NCI-H2107 (cell line): ENCODE data around the gene PGBD5.

Experiments
- DNase-seq: peaks from one replicate; lab custom pipeline; 2025; lab: John Stamatoyannopoulos, UW

The PGBD5 gene

DNA sequence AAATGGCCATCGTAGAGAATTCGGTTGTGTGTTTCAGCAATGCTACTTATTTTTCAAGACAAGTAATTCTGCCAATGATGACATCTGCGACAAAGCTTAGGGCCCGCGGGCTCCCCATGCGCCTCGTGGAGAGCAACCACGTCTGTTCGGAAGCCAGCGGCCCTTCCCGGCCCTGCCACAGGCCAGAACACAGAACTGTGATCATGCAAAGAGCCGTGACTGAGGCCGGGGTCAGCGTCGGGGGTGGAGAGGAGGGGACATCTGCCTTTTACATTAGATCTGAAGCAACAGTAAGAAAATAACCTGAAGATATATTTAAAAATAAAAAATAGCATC, 103.7 kb downstream of the PGBD5 start:
- DNase-seq: no peak

DNA sequence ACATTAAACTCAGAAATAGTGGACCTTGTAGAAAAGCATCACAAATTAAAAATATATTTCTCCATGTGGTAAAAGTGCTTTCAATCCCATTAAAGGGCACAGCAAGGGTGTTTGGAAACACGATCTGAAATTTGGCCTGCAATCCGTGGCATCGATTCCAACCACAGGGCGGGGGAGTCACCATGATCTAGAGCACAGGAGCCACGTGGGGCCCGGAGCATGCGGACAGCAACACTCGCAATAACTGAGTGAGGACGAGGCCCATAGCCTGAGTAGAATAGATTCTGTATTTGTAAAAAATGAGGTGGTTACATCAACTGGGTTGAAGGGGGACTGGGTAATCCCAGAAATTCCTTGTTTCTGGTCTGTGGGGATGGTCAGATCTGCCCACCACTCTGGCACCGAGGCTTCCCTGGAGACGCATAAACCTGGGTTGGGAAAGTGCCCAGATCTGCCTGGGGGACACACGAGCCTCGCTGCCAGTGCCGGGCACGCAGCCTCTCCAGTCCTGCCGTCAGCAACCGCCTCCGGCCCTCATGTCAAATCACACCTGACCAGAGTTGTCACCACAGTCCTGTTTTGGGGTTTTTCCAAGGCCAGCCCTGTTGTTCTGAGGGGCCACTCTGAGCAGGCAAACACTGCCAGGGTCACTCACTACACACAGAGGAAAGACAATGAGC, 104.3 kb downstream of the PGBD5 start:
- DNase-seq: no peak

DNA sequence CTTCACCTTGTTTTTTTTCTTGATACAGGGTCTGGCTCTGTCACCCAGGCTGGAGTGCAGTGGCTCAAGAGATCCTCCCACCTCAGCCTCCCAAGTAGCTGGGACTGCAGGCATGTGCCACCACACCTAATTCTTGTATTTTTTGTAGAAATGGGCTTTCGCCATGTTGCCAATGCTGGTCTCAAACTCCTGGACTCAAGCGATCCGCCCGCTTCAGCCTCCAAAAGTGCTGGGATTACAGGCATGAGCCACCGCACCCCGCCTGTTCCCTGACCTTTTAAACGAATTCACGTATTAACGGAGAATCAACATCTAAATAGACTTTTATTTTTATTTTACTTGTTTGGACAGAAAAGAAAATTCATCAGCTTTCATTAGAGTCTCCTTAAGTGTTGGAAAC, 104.8 kb downstream of the PGBD5 start:
- DNase-seq: no peak

DNA sequence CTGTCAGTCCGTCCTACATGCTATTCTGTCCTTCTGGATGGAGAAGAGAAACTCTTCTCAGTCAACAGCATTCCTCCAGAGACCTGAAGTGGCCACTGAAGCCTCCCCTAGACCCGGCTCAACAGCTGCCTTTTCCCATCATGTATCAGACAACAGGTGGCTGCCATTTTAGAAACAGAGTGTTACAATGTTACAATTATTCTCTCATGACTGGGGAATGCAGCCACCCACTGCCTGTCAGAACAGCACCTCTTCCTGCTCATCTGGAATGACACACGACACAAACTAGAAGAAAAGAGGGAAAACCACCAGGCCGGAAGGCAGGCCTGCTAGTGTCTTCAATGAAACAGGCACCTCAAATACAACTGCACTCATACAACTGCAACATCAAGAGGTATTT, 105.3 kb downstream of the PGBD5 start:
- no peak for DNase-seq

DNA sequence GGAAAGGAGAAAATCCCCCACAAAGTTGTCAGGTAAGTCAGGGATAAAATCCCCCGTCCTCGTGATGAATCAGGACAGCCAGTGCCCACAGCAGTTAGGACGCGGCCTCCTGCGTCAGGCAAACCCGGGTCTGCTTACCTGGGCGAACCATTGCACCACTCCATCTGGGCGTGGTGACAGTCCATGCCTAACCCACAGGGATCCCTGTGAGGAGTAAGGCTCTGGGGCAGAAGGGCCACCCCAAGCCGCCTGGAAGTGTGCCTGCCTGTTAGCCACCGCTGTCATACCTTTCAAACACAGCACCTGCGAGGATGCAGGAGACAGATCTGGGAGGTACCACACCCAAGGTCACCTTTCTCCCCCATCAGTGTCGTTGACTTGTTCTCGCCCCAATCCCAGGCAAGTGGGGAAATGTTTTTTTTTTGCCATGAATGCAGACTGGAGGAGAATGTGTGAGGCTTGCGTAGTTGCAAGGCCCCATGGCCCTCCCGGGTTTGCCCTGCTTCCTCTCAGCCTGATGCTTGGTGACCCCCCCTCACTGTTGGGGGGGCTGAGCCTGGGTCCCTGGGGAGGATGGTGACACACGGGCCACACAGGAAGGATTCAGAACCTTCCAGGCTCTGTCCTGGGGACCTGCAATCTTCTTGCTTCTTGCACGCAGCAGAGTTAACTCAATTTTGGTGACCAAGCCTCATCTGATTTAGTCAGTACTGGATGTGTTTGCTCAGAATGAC, 107.0 kb downstream of the PGBD5 start:
- no peak for DNase-seq

DNA sequence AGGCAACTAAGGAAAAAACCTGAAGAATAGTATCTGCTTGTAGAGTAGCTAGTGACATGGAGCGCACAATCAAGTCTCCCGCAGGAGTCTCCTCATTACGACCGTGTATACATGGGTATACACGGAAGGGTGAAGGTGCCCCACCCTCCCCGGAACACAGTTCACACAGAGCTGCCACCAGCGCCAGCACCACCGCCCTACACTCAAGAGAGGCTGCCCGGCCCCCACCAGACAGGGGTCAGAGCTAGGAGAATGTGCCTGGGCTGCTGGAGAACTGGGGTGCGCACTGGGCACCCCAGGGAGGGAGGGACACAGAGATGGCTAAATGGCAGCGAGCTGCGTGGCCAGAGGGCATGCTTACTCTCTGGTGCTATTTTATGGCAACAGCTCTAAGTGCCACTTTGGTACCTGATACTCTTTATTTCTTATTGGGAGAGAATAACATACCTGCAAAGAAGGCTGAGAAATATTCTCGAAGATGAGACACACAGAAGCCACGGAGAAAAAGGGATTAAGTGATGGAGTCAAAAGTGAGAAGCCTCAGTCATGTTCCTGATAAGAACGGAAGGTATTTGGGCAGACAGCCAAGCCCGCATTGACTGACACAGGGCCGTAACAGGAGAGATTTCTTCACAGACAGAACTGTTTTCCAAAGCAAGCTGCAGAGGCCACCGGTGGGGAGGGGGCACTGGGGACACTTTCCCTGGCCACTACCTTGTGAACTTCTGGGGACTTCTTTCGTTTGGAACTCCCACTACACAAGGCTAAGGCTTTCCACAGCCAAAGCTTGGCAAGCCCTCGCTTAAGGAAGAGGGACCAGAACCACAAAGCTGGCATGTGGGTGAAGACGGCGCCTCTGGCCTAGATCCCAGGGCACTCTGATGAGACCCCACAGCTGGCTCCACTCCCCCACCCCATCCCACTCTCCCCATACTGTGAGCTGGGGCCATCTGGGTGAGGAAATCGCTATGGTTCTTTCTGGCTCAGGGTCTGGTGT, 108.0 kb downstream of the PGBD5 start:
- peak; percentile 33 for DNase-seq

DNA sequence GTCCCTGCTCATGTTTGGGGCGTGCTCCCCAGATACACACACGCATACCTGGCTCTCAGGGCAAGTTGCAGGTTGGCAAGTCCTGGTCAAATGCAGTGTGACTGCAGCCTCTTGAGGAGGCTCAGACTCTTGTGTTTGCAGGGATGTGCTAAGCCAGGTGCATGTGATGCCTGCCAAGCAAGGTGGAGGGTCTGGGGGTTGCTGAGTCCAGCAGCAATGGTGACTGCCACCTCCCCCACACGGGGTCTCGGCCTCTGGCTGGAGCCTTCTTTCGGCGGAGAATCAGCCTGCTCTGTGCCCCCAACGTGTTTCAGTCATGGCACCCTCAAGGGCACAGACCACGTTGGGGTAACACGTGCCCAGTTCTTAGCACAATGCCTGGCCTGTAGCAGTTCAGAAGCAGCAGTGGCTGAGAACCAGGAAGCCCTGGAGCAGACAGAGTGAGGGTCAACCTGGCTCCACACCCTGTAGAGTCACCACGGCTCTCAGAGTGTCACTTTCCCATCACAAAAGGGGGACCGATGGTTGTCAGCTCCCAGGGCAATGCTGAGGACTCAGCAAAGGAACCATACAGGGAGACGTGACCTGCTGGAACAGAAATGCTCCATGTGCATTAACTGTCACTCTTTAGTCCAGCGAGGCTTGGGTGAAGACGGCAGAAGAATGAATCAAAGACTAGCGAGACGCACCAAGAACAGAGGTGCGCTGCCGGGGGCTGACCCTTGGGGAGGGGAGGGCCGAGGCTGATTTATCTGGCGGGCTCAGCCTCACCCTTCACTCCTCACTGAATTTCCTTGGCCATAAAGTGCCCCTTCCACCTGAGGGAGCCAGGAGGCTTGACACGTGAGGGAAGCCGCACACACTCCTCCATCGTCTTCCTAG, 109.0 kb downstream of the PGBD5 start:
- no peak for DNase-seq

DNA sequence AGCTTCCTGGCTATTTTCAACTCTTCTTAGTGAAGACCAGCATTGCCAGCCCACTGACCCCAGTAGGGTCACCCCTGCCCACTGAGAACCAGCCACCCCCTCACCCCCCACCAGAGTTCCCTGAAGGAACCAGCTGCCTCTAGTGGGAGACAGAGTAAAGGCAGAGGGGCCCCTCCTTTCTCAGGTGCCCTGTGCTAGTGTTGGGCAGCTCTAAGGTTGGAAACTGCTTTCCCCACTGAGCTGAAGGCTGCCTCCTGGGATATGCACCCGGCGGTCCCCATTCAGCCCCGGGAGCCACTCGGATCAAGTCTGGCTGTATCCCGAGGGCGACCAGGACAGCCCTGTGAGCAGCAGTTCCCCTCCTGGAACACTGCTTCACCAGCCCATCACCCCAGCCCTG, 111.0 kb downstream of the PGBD5 start:
- DNase-seq: no peak

DNA sequence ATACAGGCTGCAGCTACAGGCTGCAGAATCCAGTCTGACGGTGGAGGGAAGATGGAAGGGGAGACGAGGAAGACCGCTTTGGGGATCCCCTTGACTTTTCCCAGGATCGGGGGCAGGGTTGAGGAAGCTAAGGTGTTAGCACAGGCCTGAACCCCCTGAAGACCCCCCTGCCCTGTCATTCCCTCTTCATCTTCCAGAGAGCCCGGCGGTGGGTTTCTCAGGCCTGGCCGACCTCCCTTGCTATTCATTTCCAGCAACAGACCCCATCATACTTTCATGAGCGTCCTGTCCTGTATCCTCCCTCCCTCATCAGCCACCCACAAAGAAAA, 112.0 kb downstream of the PGBD5 start:
- DNase-seq: no peak

DNA sequence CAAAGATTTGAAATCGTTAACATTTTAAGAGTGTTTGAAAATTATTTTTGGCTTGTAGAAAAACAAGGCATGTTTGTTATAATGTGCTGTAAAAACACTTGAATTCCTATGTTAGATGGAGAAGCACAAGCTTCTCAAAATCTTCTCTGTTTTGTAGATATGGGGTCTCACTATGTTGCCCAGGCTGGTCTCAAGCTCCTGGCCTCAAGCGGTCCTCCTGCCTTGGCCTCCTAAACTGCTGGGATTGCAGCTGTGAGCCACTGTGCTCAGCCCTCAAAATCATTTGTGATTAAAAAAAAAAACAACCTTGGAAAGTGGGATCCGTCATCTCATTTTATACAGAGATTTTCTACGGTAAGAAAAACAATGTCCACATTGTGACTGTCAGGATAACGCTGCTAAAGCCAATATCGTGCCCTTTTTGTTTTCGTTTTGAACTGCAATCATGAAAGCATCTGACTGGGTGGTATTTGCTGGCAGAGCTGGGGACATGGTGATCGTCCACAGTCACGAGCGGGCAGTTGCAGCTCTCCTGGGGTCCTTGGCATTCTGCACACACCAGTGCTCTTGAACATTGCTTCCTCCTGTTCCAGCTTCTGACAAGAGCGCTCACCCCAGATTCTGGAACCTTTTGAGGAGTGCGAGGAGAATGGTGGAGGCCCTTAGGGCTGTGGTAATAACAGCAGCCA, 112.5 kb downstream of the PGBD5 start:
- no peak for DNase-seq

DNA sequence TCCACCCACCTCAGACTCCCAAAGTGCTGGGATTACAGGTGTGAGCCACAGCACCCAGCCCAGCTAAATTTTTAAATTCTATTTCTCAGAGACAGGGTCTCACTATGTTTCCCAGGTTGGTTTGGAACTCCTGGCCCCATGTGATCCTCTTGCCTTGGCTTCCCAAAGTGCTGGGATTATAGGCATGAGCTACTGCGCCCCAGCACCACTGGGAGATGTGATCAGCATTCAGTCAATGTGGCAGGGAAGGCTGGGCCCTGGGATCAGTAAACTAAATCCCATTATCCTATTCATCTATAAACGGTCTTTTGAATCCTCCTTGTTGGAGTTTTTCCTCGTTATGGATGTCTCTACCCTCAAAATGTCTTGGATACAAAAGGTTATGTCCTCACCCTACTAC, 113.5 kb downstream of the PGBD5 start:
- no peak for DNase-seq

DNA sequence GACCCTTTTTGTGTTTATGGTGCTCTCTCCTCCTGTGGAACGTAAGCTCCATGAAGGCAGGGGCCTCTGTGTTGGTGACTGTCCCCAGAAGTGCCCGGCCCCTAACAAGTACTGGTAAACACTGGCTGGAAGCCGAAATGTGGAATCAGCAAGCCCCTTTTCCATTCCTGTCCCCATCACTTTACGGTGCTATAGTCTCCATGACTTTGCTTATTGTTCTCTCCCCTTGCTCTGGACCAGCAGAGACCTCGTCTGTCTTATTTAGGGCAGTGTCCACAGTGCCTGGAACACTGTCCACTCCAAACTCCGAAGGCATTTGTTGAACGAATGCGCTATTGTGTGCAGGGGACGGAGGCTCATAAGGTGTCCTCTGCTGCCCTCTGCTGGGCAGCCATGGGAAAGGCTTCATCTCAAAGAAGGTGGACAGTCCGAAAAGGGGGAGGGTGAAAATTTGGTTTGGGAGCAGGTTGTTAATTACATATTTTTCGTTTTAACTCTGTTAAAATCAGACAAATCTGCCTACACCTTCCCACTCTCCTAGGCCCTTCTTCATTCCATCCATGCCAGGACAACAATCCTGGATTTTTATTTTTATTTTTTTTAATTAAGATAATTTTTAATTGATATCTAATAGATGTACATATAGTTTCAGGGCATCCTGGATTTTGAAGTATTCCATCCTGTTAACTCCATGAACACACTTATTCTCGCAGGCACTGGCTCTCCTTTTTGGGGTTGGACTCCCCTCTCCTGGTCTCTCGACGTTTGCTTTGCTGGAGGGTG, 115.6 kb downstream of the PGBD5 start:
- peak; percentile 74 for DNase-seq

DNA sequence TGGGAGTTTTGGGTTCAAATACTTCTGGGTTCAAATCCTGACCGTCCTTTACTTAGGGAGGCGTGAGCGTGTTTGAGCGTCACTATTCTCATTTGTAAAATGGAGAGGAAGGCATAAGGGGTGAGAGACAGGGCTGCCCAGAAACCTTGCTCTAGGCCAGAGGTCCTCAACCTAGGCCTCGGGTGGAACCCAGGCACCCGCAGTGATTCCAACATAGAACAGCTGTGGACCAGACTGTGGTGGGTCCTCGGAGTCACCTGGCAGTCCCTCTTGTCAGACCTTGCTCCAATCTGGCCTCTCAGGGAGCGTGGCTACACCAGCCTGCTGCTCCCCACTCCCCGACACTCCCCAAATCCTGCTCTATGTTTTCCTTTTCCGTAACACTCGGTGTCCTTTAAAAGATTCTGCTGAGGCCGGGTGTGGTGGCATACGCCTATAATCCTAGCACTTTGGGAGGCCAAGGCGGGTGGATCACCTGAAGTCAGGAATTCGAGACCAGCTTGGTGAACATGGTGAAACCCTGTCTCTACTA, 116.4 kb downstream of the PGBD5 start:
- no peak for DNase-seq

DNA sequence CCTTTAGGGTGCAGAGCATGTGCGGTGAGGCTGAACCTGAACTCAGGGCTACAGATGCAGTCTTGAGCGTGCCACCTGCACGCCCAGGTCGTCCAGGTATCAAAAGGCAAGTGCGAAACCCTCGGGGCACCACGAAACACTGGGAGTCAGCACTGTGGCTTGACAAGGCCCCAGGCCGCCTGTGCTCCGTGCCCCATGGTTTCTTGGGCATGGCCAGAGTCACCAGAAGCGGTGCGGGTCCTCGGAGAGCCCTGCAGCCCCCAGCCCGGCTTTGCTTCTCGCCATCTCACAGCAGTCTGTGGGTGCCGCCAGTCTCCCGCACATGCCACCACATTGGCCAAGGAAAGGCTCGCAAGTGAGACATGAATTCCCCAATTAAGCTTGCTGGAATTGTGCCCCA, 117.3 kb downstream of the PGBD5 start:
- no peak for DNase-seq

DNA sequence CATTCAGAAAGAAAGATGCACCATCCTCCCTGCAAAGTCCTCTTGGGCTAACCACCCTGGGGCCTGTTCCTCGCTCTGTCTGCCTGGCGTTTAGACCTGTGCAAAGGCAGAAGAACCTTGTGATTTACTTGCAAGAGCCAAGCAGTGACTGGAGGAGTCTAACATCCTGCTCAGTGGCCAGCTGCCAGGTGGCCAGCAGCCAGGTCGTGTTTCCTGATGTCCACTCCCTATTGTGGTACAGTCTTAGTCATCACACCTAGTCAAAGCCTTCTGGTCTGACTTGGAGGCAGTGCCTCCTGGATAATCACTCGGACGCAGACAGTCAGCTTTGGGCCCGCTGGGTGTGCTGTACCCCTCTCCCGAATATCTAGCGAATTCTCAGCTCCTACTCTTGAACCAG, 118.1 kb downstream of the PGBD5 start:
- DNase-seq: no peak

DNA sequence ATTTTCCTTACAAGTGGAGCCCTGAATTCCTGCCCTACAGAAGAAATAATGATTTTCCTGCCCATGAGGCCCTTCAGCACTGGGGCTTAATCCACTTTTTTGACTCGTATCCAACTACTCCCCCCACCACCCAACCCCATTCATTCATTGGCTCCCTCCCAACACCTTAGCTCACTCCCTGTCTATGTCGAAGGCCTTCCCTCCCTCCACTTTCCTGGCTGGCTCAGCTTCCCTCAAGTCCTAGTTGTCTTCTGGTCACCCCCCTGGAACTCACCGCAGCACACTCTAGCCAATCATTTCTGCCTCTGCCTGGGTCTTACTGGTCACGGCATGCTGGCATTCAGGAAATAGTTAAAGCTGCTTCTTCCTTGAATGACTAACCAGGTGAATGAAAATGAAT, 118.9 kb downstream of the PGBD5 start:
- DNase-seq: no peak

DNA sequence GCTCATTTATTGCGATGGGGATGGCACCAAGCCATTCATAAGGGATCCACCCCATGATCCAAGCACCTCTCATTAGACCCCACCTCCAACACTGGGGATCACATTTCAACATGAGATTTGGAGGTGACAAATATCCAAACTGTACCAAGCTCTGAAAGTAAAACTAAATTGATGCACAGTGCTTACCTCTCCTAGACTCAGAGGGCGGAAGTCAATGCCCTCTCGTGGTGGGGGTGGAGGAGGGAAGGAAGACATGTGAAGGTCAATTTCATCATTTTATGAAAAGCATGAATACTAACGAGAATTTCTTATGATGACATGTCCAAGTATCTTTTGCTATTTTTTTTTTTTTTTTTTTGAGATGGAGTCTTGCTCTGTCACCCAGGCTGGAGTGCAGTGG, 120.0 kb downstream of the PGBD5 start:
- DNase-seq: no peak

DNA sequence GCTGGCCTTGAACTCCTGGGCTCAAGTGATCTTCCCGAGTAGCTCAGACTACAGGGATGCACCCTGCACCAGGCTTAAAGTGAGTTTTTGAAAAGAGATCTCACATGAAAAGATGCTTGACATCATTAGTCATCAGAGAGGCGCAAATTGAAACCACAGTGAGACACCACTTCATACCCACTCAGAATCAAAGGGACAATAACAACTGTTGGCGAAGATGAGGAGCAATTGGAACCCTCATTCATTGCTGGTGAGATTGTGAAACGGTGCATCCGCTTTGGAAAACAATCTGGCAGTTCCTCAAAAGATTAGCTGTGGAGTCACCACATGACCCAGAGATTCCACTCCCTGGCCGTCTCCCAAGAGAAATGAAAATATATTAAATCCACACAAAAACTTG, 122.3 kb downstream of the PGBD5 start:
- peak; percentile 64 for DNase-seq

DNA sequence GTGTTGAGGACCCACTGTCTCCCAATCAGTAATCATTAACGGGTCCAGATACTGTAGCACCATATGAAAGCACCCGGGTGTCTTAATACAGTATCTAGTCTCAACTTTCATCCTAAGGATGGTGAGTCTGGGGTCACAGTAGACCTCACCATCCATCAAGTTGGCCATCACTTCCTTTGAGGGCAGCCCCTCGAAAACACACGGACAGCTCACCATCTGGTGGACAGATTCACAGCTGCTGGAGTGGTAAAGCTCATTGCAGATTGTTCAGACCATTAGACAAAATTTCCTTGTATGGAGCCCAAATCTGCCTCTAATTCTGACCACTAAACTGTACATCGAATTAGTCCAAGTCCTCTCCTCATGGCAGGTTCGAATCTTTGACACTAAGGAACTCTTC, 123.1 kb downstream of the PGBD5 start:
- no peak for DNase-seq

DNA sequence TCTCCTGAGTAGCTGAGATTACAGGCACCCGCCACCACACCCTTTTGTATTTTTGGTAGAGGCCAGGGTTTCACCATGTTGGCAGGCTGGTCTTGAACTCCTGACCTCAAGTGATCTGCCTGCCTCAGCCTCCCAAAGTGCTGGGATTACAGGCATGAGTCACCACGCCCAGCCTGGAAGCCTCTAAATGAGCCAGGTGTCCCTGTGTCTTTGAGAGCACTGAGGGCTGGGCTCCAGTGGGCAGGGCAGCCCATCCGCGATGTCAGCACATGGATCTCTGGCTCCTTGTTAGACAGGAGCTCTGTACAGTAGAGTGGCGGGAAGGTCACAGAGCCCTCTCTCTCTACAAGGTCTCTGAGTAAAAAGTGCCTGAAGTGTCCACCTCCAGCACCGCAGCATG, 124.3 kb downstream of the PGBD5 start:
- DNase-seq: no peak
